OCI-LY3 (cell line): ENCODE measurements around the gene SRPK3.

ENCODE experiments used
- CTCF ChIP-seq: fragments of 200-600, 300-600 bp; sonication (generic); IDR thresholded peaks from 2 replicates; pipeline ENCODE4 v1.5.1; 2014; ENCODE audit warnings: antibody characterized with exemption, low read length, low read depth
- EZH2phosphoT487 ChIP-seq: fragments of 200-600 bp; shearing (Covaris generic); IDR thresholded peaks from 2 replicates; pipeline ENCODE4 v1.6.1; 2018; ENCODE audit warnings: antibody characterized with exemption, mixed run types, low read depth

GRCh38 chrX:153736871-153737441 lies 43.9 kb upstream of the SRPK3 start:
- TF ChIP-seq CTCF = no peak
- TF ChIP-seq EZH2phosphoT487 = no peak
